GM19372 (cell line): ENCODE measurements around the gene ACVR2B.

Source experiments
- ATAC-seq: cut with Tn5 transposase; IDR thresholded peaks from one replicate; pipeline ENCODE4 v1.9.1; 2021; ENCODE audit warnings: mild to moderate bottlenecking, low read depth, moderate library complexity; ENCODE audit not compliant: unreplicated experiment

ACVR2B gene

GRCh38 chr3:38522002-38522401 lies 68.3 kb downstream of the ACVR2B start:
- ATAC-seq = no peak

- no peak for ATAC-seq
Observed at GRCh38 chr3:38524141-38524739, 70.5 kb downstream of the ACVR2B start.

DNA sequence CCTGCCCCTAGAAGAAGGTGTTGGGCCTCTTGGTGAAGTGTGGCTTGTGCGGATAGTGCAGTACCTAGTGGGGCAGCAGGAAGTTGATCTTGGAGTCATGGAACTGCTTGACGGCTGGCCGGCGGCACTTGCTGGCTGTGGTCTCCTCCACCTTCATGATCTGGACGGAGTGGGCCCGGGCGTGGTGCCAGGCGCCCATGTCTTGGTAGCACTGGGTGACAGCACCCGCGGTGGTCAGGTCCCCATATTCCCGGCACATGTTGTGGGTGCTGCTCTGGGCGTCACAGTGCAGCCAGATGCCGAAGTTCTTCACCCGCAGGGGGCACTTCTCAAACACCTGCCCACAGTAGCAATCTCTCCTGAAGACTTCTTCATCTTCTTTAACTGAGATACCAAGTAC lies 73.1 kb downstream of the ACVR2B start:
- no peak for ATAC-seq

- no peak for ATAC-seq
Observed at GRCh38 chr3:38528457-38528856, 74.8 kb downstream of the ACVR2B start.

DNA sequence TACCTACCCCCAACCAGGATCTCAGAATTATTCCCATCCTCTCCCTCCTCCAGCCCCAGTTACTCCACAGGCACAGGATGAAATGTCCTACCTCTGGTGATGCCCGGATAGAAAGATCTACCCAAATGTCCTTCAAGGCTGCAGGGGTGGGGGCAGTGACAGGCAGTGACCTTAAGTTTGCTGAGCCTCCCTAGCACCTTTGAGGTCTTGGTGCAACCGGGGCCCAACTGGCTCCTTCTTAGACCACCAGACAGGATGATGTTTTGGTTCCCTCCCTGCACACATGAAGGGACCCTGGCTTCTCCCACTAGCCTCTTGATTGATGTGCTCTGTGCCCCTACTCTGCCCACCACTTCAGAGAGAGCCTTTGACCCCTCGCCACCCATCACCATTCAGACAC lies 78.8 kb downstream of the ACVR2B start:
- ATAC-seq = no peak

DNA sequence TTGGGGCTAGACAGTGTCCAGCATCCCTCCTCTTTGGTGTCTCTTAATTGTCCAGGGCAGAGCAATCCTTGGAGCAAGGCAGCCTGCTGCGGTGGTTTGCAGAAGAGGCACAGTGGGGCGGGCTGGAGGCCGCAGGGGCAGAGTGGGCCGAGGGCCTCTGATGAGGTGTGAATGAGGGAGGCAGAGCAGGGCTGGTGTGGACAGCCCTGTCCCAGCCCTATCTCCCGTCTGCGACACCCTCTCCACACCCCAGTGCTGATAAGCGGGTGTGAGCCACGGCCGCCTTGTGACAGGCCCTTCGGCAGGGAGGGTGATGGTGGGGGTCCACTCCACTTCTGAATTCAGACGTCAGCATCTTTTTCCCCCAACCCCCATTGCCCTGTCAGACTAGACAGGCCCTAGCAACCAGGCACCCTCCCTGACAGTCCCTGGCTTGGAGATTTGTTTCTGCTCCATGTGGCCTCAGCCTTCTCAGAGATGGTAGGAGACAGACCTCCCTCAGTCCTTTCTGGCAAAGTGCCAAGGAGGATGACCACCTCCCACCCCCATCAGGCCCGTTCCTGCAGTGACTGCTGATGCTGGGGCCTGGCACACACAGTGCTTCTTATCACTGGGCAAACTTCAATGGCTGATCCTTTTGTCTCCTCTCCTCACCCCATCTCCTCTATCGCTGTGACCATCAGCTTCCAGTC lies 79.7 kb downstream of the ACVR2B start:
- ATAC-seq = no peak

DNA sequence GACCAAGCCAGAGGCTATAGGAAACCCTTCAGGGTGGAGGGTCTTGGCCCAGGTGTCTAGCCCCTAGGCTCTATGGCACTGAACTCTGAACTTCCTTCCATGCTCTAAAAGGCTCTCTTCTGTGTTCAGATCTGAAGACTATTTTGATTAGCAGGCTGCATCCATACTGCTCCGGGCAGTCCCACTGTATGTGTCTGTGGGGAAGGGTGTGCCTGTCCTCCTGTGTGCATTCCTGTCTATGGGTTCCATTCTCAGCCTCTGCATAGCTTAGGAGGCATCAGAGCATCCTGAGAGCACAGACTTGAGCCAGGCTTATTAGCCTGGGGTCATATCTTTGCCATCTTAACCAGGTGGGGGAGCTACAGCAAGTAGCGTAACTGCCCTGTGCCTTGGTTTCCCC lies 80.5 kb downstream of the ACVR2B start:
- ATAC-seq = no peak

- no peak for ATAC-seq
Observed at GRCh38 chr3:38534604-38535003, 80.9 kb downstream of the ACVR2B start.

GRCh38 chr3:38536671-38537070 lies 83.0 kb downstream of the ACVR2B start:
- ATAC-seq = no peak

DNA sequence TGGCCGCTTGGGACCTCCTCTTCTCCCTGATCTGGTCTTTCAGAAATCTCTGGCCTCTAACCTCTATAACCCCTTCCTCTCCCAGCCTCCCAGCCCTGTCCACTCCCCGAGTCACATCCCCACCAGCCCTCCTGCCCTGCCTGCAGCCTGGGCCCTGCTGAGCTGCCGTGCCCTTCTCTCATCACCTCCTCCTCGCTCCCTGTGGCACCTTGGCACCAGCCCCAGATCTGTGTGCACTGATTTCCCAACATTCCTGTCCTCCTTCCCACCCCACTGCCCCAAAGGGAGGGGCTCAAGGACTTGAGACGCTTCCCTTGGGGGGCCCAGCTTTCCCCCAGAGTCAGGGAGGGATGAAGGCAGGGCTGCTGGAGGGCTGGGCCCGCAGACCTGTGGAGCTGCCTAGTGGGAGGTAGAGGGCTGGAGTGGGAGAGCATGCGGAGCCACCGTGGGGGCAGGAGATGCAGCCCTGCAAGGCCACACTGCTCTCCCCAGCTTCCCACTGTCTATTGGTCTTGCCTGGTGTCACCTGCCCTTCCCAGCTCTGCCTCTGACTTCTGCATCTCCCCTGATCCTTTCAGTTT lies 85.2 kb downstream of the ACVR2B start:
- no peak for ATAC-seq

GRCh38 chr3:38541806-38542205 lies 88.1 kb downstream of the ACVR2B start:
- no peak for ATAC-seq
